SK-N-SH (cell line): ENCODE measurements around the gene BTNL2. TPM values are rescaled to one million over a fixed set of nuclear protein-coding genes. Genes with fewer than 3 reads are reported as not detected.

Experiments
- CTCF ChIA-PET: fragments of 300-600, 350-600 bp; formaldehyde crosslinking; extraction: SDS; loops from one replicate; lab custom pipeline; 2021; lab: Yijun Ruan, JAX
- POLR2A ChIA-PET: fragments of 350-600 bp; sonication (Branson Sonifier 250); formaldehyde crosslinking; extraction: SDS; loops from one replicate; lab custom pipeline; 2020; ENCODE audit warnings: antibody characterized with exemption, inconsistent platforms; lab: Yijun Ruan, JAX
- DNase-seq: peaks from one replicate; pipeline ENCODE4 v3.0.0; 2012
- H2AFZ ChIP-seq: fragments of 200-600 bp; sonication (generic); 2 replicates; pipeline ENCODE4 v1.8.1; 2016; ENCODE audit warnings: antibody characterized with exemption, mild to moderate bottlenecking, low read depth
- H3F3A ChIP-seq: fragments of 200-600 bp; sonication (generic); replicated peaks from 2 replicates; pipeline ENCODE3; 2016; ENCODE audit warnings: antibody characterized with exemption, mild to moderate bottlenecking; ENCODE audit not compliant: insufficient read depth
- H3K27ac ChIP-seq, 2 experiments: fragments of 200-500 bp in 1 of 2; fragments of 200-600 bp in 1 of 2; sonication (Bioruptor generic) in 1 of 2; sonication (generic), shearing (Covaris generic) in 1 of 2; 2 replicates each; pipeline versions ENCODE4 v1.5.1 to v1.6.1; 2014 to 2016; ENCODE audit warnings: low read depth in 2 of 2, inconsistent platforms in 1 of 2, low read length in 1 of 2, mild to moderate bottlenecking in 1 of 2, mixed read lengths in 1 of 2
- H3K27me3 ChIP-seq: fragments of 200-600 bp; sonication (generic), shearing (Covaris generic); 2 replicates; pipeline ENCODE4 v1.6.1; 2016; ENCODE audit warnings: mixed run types; ENCODE audit not compliant: insufficient read depth
- H3K36me3 ChIP-seq, 2 experiments: fragments of 200-500 bp in 1 of 2; fragments of 200-600 bp in 1 of 2; sonication (Bioruptor generic) in 1 of 2; sonication (generic) in 1 of 2; replicated peaks in 1 of 2; 2 replicates each; pipeline versions ENCODE3 to v1.5.1; 2014 to 2016; ENCODE audit warnings: low read length in 1 of 2, mild to moderate bottlenecking in 1 of 2; ENCODE audit not compliant: insufficient read depth in 2 of 2, control insufficient read depth in 1 of 2
- H3K4me1 ChIP-seq, 2 experiments: fragments of 200-500 bp in 1 of 2; fragments of 200-600 bp in 1 of 2; sonication (Bioruptor generic) in 1 of 2; sonication (generic), shearing (Covaris generic) in 1 of 2; 2 replicates each; pipeline versions ENCODE4 v1.5.1 to v1.6.1; 2014 to 2016; ENCODE audit warnings: low read depth in 1 of 2, low read length in 1 of 2, mixed run types in 1 of 2; ENCODE audit not compliant: insufficient read depth in 2 of 2, control insufficient read depth in 1 of 2
- H3K4me2 ChIP-seq: fragments of 200-600 bp; sonication (generic), shearing (Covaris generic); 2 replicates; pipeline ENCODE4 v1.6.1; 2017; ENCODE audit warnings: mixed run types
- H3K4me3 ChIP-seq, 2 experiments: fragments of 200-500 bp in 1 of 2; fragments of 200-600 bp in 1 of 2; sonication (Bioruptor generic) in 1 of 2; sonication (generic), shearing (Covaris generic) in 1 of 2; 2 replicates each; pipeline versions ENCODE4 v1.5.1 to v1.8.1; 2014 to 2016; ENCODE audit warnings: low read depth in 2 of 2, inconsistent platforms in 1 of 2, low read length in 1 of 2, mild to moderate bottlenecking in 1 of 2, mixed read lengths in 1 of 2, moderate library complexity in 1 of 2
- H3K79me2 ChIP-seq: fragments of 200-600 bp; sonication (generic); 2 replicates; pipeline ENCODE4 v1.8.1; 2017; ENCODE audit warnings: mild to moderate bottlenecking; ENCODE audit not compliant: insufficient read depth
- H3K9ac ChIP-seq: fragments of 200-600 bp; sonication (generic); 2 replicates; pipeline ENCODE4 v1.6.1; 2017; ENCODE audit warnings: mixed run types
- H3K9me2 ChIP-seq: fragments of 200-600 bp; sonication (generic); 2 replicates; pipeline ENCODE4 v1.6.1; 2017; ENCODE audit warnings: mixed run types
- H3K9me3 ChIP-seq: fragments of 200-600 bp; sonication (generic); 2 replicates; pipeline ENCODE4 v1.6.1; 2017; ENCODE audit warnings: mixed run types, mild to moderate bottlenecking, moderate library complexity
- H4K20me1 ChIP-seq: fragments of 200-600 bp; sonication (generic); 2 replicates; pipeline ENCODE4 v1.6.1; 2017; ENCODE audit warnings: mild to moderate bottlenecking, mixed run types; ENCODE audit not compliant: insufficient read depth
- CHD2 ChIP-seq: fragments of 150-350 bp; IDR thresholded peaks from 2 replicates; pipeline ENCODE4 v1.6.1; 2018; ENCODE audit warnings: low read length; ENCODE audit not compliant: partially characterized antibody
- ELF1 ChIP-seq: IDR thresholded peaks from 2 replicates; pipeline ENCODE4 v1.4.0; 2012
- EZH2phosphoT487 ChIP-seq: fragments of 200-600 bp; sonication (generic); IDR thresholded peaks from 2 replicates; pipeline ENCODE4 v1.6.1; 2017; ENCODE audit warnings: low read depth, mixed run types, mild to moderate bottlenecking, antibody characterized with exemption, moderate library complexity, borderline replicate concordance
- FOXM1 ChIP-seq: IDR thresholded peaks from 2 replicates; pipeline ENCODE4 v1.4.0; 2012; ENCODE audit warnings: low read depth, mild to moderate bottlenecking
- NFIC ChIP-seq: IDR thresholded peaks from 2 replicates; pipeline ENCODE4 v1.4.0; 2012; ENCODE audit warnings: borderline replicate concordance
- RCOR1 ChIP-seq: fragments of 150-350 bp; IDR thresholded peaks from 2 replicates; pipeline ENCODE4 v1.6.1; 2017; ENCODE audit warnings: antibody characterized with exemption, low read length
- RFX5 ChIP-seq: IDR thresholded peaks from 2 replicates; pipeline ENCODE4 v1.6.1; 2012; ENCODE audit warnings: mild to moderate bottlenecking, improper control_type of control experiment, low read length
- TEAD4 ChIP-seq: IDR thresholded peaks from 2 replicates; pipeline ENCODE4 v1.4.0; 2012; ENCODE audit warnings: mild to moderate bottlenecking, borderline replicate concordance; ENCODE audit not compliant: insufficient read depth
- USF2 ChIP-seq: fragments of 150-350 bp; IDR thresholded peaks from 2 replicates; pipeline ENCODE4 v1.6.1; 2017; ENCODE audit warnings: antibody characterized with exemption, low read length, low read depth, borderline replicate concordance
- WGBS: methylation state at CpG from one replicate; pipeline ENCODE4 v1.1.6; 2017; ENCODE audit warnings: low lambda C conversion rate; 5-methylcytosine and 5-hydroxymethylcytosine counted together
- polyA plus RNA-seq, 3 experiments: library from polyadenylated mRNA; depleted of rRNA; stranded (reverse); fragments of >200 nt; gene quantifications; 2 replicates each; pipeline ENCODE4 v1.2.3, GENCODE V29; 2012
- TF ChIP-seq, protein P1 (sequence below): IDR thresholded peaks from 2 replicates; pipeline ENCODE4 v1.6.1; 2012; ENCODE audit warnings: mild to moderate bottlenecking, low read depth, low read length, moderate library complexity
- TF ChIP-seq, protein P2 (sequence below): IDR thresholded peaks from 2 replicates; pipeline ENCODE4 v1.4.0; 2012; ENCODE audit warnings: low read depth, borderline replicate concordance

The BTNL2 gene
- polyA plus RNA-seq, 1 of the 3 experiments (the other 2 are of a cell fraction), result not detected

DNA sequence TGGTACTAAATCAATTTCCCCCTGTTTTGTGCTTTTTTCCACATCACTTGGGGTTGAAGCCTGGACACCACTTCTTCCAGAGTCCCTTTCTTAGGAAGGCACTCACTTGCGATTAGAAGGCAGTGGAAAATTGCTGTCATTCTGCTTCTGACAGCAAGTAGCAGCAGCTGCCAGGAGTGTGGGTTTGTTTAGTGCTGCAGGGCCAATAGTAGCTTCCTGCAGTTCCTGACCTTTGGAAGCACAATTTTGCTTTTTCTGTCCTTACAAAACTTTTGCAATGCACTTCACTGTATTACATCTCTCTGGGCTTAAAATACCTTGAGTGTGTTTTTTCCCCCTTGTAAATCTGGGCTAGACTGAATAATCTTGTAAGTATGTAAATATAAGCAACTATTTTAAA is 20.2 kb upstream of the BTNL2 start (continued):
- no peak for TF ChIP-seq USF2
- no peak for TF ChIP-seq CHD2
- no peak for TF ChIP-seq FOXM1
- no peak for TF ChIP-seq ELF1

DNA sequence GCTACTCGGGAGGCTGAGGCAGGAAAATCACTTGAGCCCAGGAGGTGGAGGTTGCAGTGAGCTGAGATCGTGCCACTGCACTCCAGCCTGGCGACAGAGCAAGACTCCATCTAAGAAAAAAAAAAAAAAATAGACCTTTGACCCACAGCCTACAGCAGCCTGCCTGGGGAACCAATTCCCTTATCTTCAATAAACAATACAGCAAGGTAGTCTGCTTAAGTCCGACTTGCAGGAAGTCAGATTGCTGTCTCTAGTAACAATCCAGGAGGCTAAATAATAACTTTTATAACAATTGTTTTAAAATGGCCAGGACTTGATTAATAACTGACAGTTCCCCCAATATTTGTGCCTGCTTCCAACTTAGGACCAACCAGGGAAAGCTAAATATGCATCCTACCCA is 19.4 kb upstream of the BTNL2 start:
- no peak overlapping the region for H3K27ac ChIP-seq
- no peaks in the 10 kb centered on the region for H3F3A ChIP-seq
- TF ChIP-seq TEAD4 (no peak), EZH2phosphoT487 (no peak), NFIC (no peak), ELF1 (no peak), RFX5 (no peak), RCOR1 (no peak)
- TF ChIP-seq, protein P1, sequence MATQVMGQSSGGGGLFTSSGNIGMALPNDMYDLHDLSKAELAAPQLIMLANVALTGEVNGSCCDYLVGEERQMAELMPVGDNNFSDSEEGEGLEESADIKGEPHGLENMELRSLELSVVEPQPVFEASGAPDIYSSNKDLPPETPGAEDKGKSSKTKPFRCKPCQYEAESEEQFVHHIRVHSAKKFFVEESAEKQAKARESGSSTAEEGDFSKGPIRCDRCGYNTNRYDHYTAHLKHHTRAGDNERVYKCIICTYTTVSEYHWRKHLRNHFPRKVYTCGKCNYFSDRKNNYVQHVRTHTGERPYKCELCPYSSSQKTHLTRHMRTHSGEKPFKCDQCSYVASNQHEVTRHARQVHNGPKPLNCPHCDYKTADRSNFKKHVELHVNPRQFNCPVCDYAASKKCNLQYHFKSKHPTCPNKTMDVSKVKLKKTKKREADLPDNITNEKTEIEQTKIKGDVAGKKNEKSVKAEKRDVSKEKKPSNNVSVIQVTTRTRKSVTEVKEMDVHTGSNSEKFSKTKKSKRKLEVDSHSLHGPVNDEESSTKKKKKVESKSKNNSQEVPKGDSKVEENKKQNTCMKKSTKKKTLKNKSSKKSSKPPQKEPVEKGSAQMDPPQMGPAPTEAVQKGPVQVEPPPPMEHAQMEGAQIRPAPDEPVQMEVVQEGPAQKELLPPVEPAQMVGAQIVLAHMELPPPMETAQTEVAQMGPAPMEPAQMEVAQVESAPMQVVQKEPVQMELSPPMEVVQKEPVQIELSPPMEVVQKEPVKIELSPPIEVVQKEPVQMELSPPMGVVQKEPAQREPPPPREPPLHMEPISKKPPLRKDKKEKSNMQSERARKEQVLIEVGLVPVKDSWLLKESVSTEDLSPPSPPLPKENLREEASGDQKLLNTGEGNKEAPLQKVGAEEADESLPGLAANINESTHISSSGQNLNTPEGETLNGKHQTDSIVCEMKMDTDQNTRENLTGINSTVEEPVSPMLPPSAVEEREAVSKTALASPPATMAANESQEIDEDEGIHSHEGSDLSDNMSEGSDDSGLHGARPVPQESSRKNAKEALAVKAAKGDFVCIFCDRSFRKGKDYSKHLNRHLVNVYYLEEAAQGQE, result no peak
- TF ChIP-seq, protein P2, sequence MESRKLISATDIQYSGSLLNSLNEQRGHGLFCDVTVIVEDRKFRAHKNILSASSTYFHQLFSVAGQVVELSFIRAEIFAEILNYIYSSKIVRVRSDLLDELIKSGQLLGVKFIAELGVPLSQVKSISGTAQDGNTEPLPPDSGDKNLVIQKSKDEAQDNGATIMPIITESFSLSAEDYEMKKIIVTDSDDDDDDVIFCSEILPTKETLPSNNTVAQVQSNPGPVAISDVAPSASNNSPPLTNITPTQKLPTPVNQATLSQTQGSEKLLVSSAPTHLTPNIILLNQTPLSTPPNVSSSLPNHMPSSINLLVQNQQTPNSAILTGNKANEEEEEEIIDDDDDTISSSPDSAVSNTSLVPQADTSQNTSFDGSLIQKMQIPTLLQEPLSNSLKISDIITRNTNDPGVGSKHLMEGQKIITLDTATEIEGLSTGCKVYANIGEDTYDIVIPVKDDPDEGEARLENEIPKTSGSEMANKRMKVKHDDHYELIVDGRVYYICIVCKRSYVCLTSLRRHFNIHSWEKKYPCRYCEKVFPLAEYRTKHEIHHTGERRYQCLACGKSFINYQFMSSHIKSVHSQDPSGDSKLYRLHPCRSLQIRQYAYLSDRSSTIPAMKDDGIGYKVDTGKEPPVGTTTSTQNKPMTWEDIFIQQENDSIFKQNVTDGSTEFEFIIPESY, result no peak
- H3K9me2 ChIP-seq, result no peaks in the 10 kb centered on the region; the same call in 1 of the 2 replicates
- H3K9ac ChIP-seq, result no peak overlapping the region
- 3% methylated on average over 4 of the region's 4 CpGs for WGBS
- H3K4me1 ChIP-seq, result no peaks in the 10 kb centered on the region
- H3K9me3 ChIP-seq, result no peaks in the 10 kb centered on the region
- ChIA-PET CTCF (interaction anchor here (1.6 to 5.9 kb wide), 2 partner anchors 13 to 274 kb away, joined by 4 to 29 read pairs; no protein-coding TSS in a partner anchor), POLR2A (no interaction called here)
- no peaks in the 10 kb centered on the region for H3K79me2 ChIP-seq
- no peak for DNase-seq
- no peak overlapping the region for H3K4me3 ChIP-seq
- 0 out of 2 replicates have a peak, but pooled peaks cover under 1% of the 10 kb centered on the region for H3K27me3 ChIP-seq
- no peak overlapping the region for H2AFZ ChIP-seq
- H3K36me3 ChIP-seq, result no peaks in the 10 kb centered on the region
- H3K4me2 ChIP-seq, result no peak overlapping the region
- H4K20me1 ChIP-seq, result no peaks in the 10 kb centered on the region
